Ammon's horn (tissue), 1 donor: ENCODE measurements around the gene NAA10.
A peak's percentile ranks its signal among the peaks of the same experiment; 100 is the strongest.

Experiments
- DNase-seq: peaks from one replicate; pipeline ENCODE4 v3.0.0-alpha.2; 2016; ENCODE audit warnings: low spot score

The NAA10 gene

GRCh38 chrX:153884590-153884989 is 50.2 kb downstream of the NAA10 start:
- no peak for DNase-seq

DNA sequence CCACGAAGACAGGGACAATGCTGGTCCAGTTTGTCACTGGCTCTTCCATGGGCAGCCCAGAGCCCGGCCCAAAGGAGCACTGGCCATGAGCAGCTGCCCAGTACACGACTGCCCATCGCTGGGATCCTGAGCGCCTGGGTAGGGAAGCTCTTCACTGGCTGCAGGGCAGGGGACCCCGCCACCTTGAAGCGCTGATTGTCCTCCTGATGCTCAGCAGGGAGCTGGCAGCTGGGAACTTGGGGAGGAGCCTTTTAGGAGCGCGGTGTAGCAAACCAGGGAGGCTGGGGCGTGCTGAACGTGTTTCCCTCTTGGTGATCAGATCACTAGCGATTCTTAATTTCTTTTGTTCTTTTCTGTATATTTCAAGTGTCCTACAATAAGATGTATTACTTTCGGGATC is 50.7 kb downstream of the NAA10 start:
- DNase-seq = no peak

GRCh38 chrX:153883163-153883843 is 51.5 kb downstream of the NAA10 start:
- DNase-seq = no peak

- no peak for DNase-seq
Measured at GRCh38 chrX:153882557-153882956, 52.3 kb downstream of the NAA10 start.

- peak; percentile 24 for DNase-seq
Measured at GRCh38 chrX:153882086-153882498, 52.7 kb downstream of the NAA10 start.

DNA sequence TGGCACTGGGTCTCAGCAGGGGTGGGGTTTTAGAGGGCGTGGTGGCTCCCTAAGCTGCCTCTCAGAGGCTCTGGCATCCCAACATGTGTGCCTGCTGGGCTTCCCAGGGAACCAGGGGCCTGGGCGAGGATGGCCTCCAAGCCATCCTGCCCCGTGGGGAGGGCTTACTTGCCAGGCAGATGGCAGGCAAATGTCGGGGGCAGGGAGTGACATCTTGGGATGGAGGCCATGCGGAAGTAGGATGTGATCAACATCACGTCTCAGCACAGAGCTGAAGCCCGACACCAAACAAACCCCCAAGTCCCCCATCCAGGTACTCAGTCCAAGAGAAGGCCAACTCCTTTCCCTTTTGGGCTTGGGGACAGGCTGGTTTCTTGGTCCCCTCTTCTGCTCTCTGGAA is 53.6 kb downstream of the NAA10 start:
- DNase-seq = no peak

GRCh38 chrX:153880440-153880815 is 54.4 kb downstream of the NAA10 start:
- no peak for DNase-seq

DNA sequence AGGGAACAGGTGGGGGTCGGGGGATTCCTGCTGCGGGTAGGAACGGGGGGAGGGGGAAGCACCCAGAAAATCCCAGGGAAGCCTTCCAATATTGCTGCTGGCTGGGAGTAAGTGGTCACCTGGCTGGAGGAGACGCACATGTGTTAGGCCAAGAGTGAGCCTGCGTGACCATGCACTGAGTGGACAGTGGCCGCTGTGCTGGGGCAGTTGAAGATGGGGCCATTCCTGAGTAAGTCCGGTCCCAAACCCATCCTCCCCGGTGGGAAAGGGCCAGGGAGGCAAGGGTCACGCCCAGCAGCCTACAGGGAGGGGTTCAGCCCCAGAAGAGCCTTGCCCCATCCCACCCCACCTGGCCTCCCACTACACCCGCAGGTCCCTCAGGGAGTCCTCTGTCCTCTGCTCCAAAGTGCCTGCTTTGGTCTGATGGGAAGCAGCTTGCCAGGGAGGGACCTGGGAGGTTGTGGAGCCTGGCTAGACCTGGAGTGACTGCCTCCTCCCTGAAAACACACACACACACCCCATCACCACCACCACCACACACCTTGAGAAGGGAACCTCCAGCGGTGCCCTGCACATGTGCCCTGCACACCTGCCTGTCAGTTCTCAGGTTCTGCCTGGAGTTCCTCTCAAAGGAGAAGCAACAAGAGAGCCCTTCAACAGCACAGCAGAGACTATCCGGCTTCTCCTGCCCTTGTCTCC is 54.9 kb downstream of the NAA10 start:
- DNase-seq = no peak
